GM13976 (cell line): ENCODE data around the gene GRAP.

Experiments
- DNase-seq: peaks from one replicate; pipeline ENCODE4 v3.0.0; 2012; ENCODE audit warnings: low spot score
- in situ Hi-C: fragments of 300-500 bp; cut with MboI; formaldehyde crosslinking; loops from one replicate; pipeline ENCODE4 v1.12.0; 2022; ENCODE audit warnings: low sequenced_read_pairs, mixed read lengths, inconsistent platforms; ENCODE audit not compliant: unreplicated experiment
- TF ChIP-seq, protein P1 (sequence below): IDR thresholded peaks from 2 replicates; pipeline ENCODE4 v1.5.1; 2012; ENCODE audit warnings: borderline replicate concordance, mild to moderate bottlenecking; ENCODE audit not compliant: insufficient read depth; ENCODE audit errors: extremely low read depth, missing control alignments, control extremely low read depth

Gene GRAP

DNA sequence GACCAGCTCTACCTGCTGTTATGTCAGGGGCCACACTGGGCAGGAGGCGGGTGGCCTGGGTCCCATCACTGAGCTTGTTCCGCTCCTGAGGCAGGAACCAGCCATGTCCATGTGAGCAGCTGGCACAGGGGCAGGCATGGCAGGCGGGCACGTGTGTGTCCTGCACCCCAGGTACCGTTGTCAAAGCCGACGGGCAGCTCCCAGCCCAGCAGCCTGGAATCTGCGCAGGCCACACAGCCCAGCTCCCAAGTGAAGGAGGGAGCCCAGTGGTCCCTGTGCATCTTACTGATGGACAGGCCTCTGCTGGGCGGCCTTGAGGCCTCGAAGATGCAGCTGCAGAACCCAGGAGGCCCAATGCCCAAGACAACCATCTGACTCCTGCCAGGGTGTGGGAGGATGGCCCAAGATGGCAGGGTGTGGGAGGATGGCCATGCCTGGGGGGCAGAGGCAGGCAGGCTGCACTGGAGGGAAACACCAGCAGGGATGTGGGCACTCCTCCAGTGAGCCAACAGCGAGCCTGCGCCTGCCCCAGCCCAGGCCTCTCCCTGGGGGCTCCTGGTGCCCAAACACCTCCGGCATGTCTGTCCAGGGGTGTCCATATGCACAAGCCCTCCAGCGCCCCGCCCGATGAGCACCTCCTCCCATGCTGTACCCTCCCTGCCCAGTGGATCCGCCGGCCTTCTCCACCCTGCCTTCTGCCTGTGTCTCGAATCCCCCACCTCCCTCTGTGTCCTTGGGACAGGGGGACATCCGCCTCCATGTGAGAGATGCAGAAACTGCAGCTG, 55.0 kb downstream of the GRAP start:
- in situ Hi-C loops, result no loop called here
- TF ChIP-seq, protein P1, sequence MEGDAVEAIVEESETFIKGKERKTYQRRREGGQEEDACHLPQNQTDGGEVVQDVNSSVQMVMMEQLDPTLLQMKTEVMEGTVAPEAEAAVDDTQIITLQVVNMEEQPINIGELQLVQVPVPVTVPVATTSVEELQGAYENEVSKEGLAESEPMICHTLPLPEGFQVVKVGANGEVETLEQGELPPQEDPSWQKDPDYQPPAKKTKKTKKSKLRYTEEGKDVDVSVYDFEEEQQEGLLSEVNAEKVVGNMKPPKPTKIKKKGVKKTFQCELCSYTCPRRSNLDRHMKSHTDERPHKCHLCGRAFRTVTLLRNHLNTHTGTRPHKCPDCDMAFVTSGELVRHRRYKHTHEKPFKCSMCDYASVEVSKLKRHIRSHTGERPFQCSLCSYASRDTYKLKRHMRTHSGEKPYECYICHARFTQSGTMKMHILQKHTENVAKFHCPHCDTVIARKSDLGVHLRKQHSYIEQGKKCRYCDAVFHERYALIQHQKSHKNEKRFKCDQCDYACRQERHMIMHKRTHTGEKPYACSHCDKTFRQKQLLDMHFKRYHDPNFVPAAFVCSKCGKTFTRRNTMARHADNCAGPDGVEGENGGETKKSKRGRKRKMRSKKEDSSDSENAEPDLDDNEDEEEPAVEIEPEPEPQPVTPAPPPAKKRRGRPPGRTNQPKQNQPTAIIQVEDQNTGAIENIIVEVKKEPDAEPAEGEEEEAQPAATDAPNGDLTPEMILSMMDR, result no peak
- no peak for DNase-seq

DNA sequence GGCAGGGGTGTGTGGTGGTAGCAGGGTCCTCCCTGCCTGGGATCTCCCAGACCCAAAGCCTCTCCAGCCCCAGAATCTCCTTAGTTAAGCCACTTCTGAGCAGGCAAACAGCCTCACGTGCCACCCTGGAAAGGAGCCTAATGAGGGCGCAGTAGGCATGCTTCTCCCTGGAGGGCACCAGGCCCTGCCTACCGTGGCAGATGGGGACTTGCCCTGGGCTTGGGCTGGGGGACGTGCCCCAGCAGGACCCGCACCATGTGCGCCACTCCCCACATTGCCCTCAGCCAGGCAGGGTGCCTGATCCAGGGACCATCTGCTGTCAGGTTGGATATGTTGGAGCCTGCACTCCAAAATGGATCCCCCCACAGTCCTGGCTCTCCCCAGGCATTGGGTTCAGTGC, 56.4 kb downstream of the GRAP start:
- DNase-seq, result no peak
- in situ Hi-C loops, result no loop called here
- TF ChIP-seq, protein P1, result no peak

DNA sequence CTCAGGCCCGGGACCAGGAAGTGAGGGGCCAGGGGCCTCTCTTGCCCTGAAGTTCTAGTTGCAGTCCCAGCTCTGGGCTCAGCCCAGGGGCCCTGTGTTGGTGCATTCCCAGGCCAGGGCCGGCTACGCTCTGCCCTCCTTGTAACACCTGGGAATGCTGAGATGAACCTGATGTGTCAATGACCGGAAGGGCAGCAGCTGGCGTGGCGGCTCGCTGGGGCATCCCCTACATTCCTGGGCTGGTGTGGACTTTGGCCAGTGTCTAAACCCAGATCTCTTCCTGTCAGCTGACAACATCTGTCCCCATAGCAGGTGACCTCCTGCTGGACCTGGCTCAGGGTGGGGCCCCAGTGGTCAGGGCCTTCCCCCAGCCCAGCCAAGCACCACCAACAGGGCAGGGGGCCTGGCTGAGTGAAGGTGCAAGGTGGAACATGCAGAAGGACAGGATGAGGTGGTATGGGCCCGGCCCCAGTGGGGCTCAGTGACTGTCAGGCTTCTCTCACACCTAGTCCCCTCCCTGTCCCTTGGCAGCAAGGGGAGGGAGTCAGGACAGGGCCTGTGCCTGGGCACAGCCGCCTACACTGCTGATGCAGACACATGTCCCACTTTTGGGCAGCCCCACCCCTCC, 58.1 kb downstream of the GRAP start:
- no peak for DNase-seq
- TF ChIP-seq, protein P1, result no peak
- in situ Hi-C loops, result no loop called here

DNA sequence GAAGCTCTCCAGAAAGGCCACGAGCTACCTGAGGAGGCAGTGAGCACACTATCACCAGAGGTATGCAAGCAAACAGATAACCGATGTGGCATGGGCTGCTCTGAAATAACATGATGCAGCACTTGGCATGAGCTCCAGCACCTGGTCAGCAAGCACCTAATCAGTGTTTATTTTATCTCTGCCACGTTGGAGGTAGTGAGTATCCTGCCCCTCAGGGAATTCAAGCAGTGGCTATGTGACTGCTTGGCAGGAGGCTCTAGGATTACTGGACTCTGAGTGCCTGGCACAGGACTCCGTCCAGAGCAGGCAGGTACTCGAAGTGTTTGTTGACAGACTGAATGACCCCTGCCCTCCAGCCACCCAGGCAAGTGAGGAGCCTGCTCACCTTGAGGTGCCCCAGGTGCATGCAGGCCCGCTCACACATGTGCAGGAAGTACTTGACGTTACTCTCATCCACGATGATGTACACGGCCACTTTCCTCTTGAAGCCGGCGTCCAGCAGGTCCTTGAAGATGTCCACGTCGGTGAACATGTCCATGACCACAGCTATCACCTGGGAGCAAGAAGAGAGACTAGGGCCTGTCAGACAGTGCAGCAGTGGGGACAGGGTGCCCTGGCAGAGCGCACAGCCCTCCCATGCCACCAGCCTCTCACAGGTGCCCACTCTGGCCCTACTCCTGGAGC, 58.8 kb downstream of the GRAP start:
- in situ Hi-C loops, result no loop called here
- no peak for DNase-seq
- TF ChIP-seq, protein P1, result no peak

DNA sequence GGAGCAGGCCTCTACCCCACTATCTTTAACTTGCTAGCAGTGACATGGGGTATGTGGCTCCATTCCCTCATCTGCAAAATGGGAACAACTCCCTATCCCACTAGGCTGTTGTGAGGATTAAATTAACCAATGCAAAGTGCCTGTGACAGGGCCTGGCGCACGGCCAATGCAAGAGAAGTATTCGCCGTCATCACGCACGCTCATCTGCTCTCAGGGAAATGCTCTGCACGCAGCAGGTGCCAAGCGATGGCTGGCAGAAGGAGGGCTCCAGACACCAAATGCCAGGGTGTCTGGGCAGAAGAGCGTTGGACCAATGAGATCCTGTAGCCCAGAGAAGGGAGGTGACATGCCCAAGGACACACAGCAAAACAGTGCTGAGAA, 59.5 kb downstream of the GRAP start:
- no peak for DNase-seq
- in situ Hi-C loops, result no loop called here
- TF ChIP-seq, protein P1, result no peak

DNA sequence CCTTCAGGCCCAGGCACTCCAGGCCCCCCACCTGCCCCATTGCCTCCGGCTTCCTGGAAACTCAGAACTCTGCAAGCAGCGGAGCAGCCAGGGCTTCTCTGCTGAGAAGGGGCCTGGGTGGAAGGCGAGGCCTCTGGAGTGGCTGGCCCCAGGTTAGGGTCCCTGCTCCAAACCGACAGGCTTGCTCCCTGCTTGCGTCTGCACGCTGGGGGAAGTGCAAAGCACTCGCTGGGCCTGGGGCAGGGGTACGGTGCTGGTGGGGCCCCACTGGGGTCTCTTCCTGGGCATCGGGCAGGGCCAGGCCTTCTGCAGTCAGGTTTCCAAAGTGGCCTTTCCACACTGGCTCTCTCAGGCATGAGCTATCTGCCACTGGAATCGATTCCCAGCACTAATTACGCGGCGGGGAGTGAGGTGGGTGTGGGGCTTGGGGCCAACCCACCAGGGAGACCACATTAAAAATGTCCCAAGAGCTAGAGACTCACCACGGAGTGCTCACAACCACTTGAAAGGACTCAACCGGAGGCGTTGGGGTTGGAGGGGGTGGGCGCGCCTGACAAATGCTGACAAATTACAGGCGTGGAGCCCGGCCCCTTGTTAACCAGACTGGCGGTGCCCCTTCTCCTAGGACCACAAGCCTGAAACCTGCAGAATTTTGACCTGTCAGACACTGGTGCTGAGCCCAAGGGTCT, 60.1 kb downstream of the GRAP start:
- DNase-seq, result no peak
- TF ChIP-seq, protein P1, result no peak
- in situ Hi-C loops, result no loop called here
